ENCODE results near the gene TSPAN9. TPM values are rescaled to one million over a fixed set of nuclear protein-coding genes. Genes with fewer than 3 reads are reported as not detected.

The TSPAN9 gene
- total RNA-seq, 4 donors from 2014 or later, result 27.9 to 49.1 (median 42.0) TPM

DNA sequence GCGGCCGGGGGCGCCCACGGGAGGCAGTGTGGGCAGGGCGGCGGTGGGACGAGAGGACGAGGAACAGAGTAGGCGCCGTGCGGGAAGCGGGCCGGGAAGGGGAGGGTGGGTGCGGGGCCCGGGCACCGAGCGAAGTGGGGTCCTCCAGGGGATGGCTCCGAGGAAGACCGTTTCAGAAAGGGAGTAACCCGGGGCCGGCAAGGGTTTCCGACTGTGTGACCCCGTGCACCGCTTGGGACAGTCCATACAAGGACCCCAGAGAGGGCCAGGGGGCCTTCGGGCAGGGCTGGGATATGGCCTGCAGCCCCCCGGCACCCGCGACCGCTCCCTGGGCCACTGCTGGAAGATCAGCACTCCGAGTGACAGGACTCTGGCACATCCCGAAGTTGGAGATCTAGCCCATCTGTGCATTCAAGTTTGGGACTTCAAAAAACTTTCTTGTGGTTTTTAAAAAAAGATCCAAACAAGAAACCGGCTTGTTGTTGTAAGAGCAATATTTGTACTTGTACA is 448 bp downstream of the TSPAN9 start:
- 0 to 1% methylated on average over 12 to 30 of the region's 32 CpGs for WGBS, 2 donors
- DNase-seq (ENCODE audit: low spot score in 2 of 2), result no peak
- TF ChIP-seq POLR2A (IDR thresholded peaks at IDR 0.05) (no peak), CTCF (IDR thresholded peaks at IDR 0.05) (no peak)
- peak overlapping the region; percentile 80 for H3K4me3 ChIP-seq (ENCODE audit: low read depth, poor library complexity, severe bottlenecking)
- intact Hi-C loops (cut with DNase I; ENCODE audit: low total_unique reads), result loop anchor here (1.0 kb wide), 1 partner anchor 195 kb away; no protein-coding TSS in a partner anchor

GRCh38 chr12:3078086-3078820 is 1.1 kb downstream of the TSPAN9 start:
- no peak for DNase-seq (ENCODE audit: low spot score in 2 of 2)
- 38 to 39% methylated on average over 10 of the region's 10 CpGs for WGBS, 2 donors
- no peak for TF ChIP-seq POLR2A (IDR thresholded peaks at IDR 0.05)
- intact Hi-C loops (cut with DNase I; ENCODE audit: low total_unique reads), result no loop called here
- H3K4me3 ChIP-seq (ENCODE audit: low read depth, poor library complexity, severe bottlenecking), result no peak overlapping the region

- intact Hi-C loops (cut with DNase I; ENCODE audit: low total_unique reads), result no loop called here
- no peak for TF ChIP-seq POLR2A (IDR thresholded peaks at IDR 0.05)
- TF ChIP-seq CTCF (IDR thresholded peaks at IDR 0.05), result no peak
- DNase-seq (ENCODE audit: low spot score in 2 of 2), result no peak
- 69% methylated on average over 9 of the region's 9 CpGs for WGBS, 2 donors
- no peak overlapping the region for H3K4me3 ChIP-seq (ENCODE audit: low read depth, poor library complexity, severe bottlenecking)
Measured at GRCh38 chr12:3081091-3081490, 3.9 kb downstream of the TSPAN9 start.

DNA sequence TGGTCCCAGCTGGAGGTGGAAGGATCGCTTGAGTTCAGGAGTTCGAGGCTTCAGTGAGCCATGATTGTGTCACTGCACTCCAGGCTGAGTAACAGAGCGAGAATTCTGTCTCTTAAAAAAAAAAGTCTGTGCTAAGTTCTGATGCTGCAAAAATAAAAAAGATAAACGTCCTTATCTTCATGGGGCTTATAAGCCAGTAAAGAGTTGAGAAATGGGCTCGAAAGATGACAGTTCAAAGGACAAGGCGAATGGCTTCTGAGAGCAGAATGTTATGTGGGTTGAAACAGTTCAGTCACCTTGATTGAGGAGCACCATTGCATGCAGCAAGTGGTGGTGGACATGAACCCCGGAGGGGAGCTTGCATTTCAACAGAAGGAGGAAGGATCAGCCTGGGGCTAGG is 4.7 kb downstream of the TSPAN9 start:
- H3K4me3 ChIP-seq (ENCODE audit: low read depth, poor library complexity, severe bottlenecking), result no peak overlapping the region
- intact Hi-C loops (cut with DNase I; ENCODE audit: low total_unique reads), result no loop called here
- 66 to 71% methylated on average over 7 of the region's 7 CpGs for WGBS, 2 donors
- no peak for DNase-seq (ENCODE audit: low spot score in 2 of 2)
- TF ChIP-seq CTCF (IDR thresholded peaks at IDR 0.05) (no peak), POLR2A (IDR thresholded peaks at IDR 0.05) (no peak)

- H3K4me3 ChIP-seq (ENCODE audit: low read depth, poor library complexity, severe bottlenecking), result no peak overlapping the region
- intact Hi-C loops (cut with DNase I; ENCODE audit: low total_unique reads), result no loop called here
- 67 to 70% methylated on average over 6 of the region's 6 CpGs for WGBS, 2 donors
- no peak for TF ChIP-seq CTCF (IDR thresholded peaks at IDR 0.05)
- no peak for TF ChIP-seq POLR2A (IDR thresholded peaks at IDR 0.05)
- no peak for DNase-seq (ENCODE audit: low spot score in 2 of 2)
Measured at GRCh38 chr12:3083241-3083920, 6.2 kb downstream of the TSPAN9 start.

DNA sequence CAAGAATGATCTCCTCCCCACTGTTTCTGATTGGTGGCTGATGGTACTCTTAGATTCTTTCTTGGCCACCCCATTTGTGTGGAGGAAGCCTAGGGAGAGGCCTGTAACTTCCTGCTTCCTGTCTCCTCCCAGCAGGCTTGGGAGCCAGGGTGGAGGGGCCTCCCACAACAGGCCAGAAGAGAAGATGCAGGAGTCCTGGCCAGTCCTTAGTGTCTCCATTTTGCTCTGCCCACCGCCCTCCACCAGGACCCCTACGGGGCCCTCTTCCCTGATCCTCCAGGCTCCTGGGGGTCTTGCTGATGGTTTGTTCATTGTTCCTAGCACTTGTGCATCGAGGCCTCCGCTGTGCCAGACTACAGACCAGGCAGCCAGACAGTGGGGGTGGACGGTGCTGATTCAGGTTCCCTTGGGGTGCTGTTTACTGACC is 6.8 kb downstream of the TSPAN9 start:
- no peak overlapping the region for H3K4me3 ChIP-seq (ENCODE audit: low read depth, poor library complexity, severe bottlenecking)
- WGBS, 2 donors, result 79 to 87% methylated on average over 5 of the region's 5 CpGs
- intact Hi-C loops (cut with DNase I; ENCODE audit: low total_unique reads), result no loop called here
- TF ChIP-seq CTCF (IDR thresholded peaks at IDR 0.05) (no peak), POLR2A (IDR thresholded peaks at IDR 0.05) (no peak)
- DNase-seq (ENCODE audit: low spot score in 2 of 2), result no peak

Data from lower leg skin (tissue), 4 donors.